Vagina (tissue), 2 donors: ENCODE measurements around the gene SPAG8. TPM values are rescaled to one million over a fixed set of nuclear protein-coding genes. Genes with fewer than 3 reads are reported as not detected.

Experiments
- DNase-seq, 2 donors: peaks; one replicate each; pipeline ENCODE4 v3.0.0-alpha.2; 2017; ENCODE audit errors: extremely low spot score in 2 of 2
- H3K27ac ChIP-seq: fragments of 200-600 bp; sonication (generic); one replicate; pipeline ENCODE4 v1.5.1; 2019
- H3K27me3 ChIP-seq: fragments of 200-600 bp; sonication (generic); one replicate; pipeline ENCODE4 v1.5.1; 2019
- H3K36me3 ChIP-seq, 2 donors: fragments of 200-600 bp; sonication (generic); one replicate each; pipeline ENCODE4 v1.5.1; 2017 to 2019
- H3K4me1 ChIP-seq: fragments of 200-600 bp; sonication (generic); one replicate; pipeline ENCODE4 v1.5.1; 2019
- H3K4me3 ChIP-seq, 2 donors: fragments of 200-600 bp; sonication (generic); 1 replicate in 1 of 2; 2 replicates in 1 of 2; pipeline ENCODE4 v1.5.1; 2016 to 2019
- H3K9me3 ChIP-seq: fragments of 200-600 bp; sonication (generic); one replicate; pipeline ENCODE4 v1.5.1; 2019
- CTCF ChIP-seq, 3 experiments: fragments of 450-650 bp in 2 of 3; fragments of 200-600 bp in 1 of 3; sonication (generic) in 1 of 3; IDR thresholded peaks; one replicate each; pipeline ENCODE4 v1.5.1; 2017 to 2019; ENCODE audit warnings: antibody characterized with exemption in 3 of 3, mild to moderate bottlenecking in 2 of 3, moderate library complexity in 2 of 3
- POLR2A ChIP-seq, 2 donors: fragments of 450-650 bp; IDR thresholded peaks; one replicate each; pipeline ENCODE4 v1.6.1; 2017; ENCODE audit warnings: antibody characterized with exemption in 2 of 2, mild to moderate bottlenecking in 2 of 2, moderate library complexity in 2 of 2
- POLR2AphosphoS5 ChIP-seq, 2 donors: sonication (generic); formaldehyde crosslinking; IDR thresholded peaks; one replicate each; pipeline ENCODE4 v1.9.0; 2017; ENCODE audit warnings: antibody characterized with exemption in 2 of 2, mild to moderate bottlenecking in 2 of 2, low read depth in 1 of 2; ENCODE audit not compliant: insufficient read depth in 1 of 2
- intact Hi-C: fragments of 100-400 bp; cut with DNase I; formaldehyde crosslinking; loops from one replicate; pipeline ENCODE4 v1.15.1; 2023
- total RNA-seq: library from RNA; depleted of rRNA; stranded (reverse); fragments of >200 nt; gene quantifications from one replicate; pipeline ENCODE4 v1.2.3, GENCODE V29; 2016

SPAG8 gene
- total RNA-seq, 1 donor from 2014 or later, result not detected

GRCh38 chr9:35814106-35814840, 2.2 kb upstream of the SPAG8 start:
- no peak for DNase-seq
- no peaks in the 10 kb centered on the region for H3K36me3 ChIP-seq
- TF ChIP-seq POLR2AphosphoS5 (IDR thresholded peaks at IDR 0.05; ENCODE audit: insufficient read depth in 1 of 2, low read depth in 1 of 2) (peak in 1 of 2 donors; percentile 38), CTCF (IDR thresholded peaks at IDR 0.05) (no peak)
- H3K4me1 ChIP-seq, result peaks cover 24% of the 10 kb centered on the region
- H3K9me3 ChIP-seq, result no peaks in the 10 kb centered on the region
- H3K27me3 ChIP-seq, result no peaks in the 10 kb centered on the region
- peak overlapping the region; percentile 86 to 97 for H3K4me3 ChIP-seq
- intact Hi-C loops, result loop anchor here (10.0 kb wide), 1 partner anchor 159 kb away; the partner anchor contains the start of genes CCDC107, RMRP and SIT1
- peak overlapping the region; percentile 95 for H3K27ac ChIP-seq

GRCh38 chr9:35813434-35814105, 1.5 kb upstream of the SPAG8 start:
- TF ChIP-seq CTCF (IDR thresholded peaks at IDR 0.05) (no peak), POLR2AphosphoS5 (IDR thresholded peaks at IDR 0.05; ENCODE audit: insufficient read depth in 1 of 2, low read depth in 1 of 2) (no peak), POLR2A (IDR thresholded peaks at IDR 0.05) (no peak)
- Histone ChIP-seq H3K27me3 (no peaks in the 10 kb centered on the region), H3K36me3 (no peaks in the 10 kb centered on the region), H3K27ac (peak overlapping the region; percentile 36), H3K9me3 (no peaks in the 10 kb centered on the region), H3K4me1 (peaks cover 24% of the 10 kb centered on the region), H3K4me3 (peak overlapping the region in 1 of 2 donors; percentile 97)
- no peak for DNase-seq
- intact Hi-C loops, result loop anchor here (10.0 kb wide), 1 partner anchor 159 kb away; the partner anchor contains the start of genes CCDC107, RMRP and SIT1

GRCh38 chr9:35811381-35812024, 559 bp downstream of the SPAG8 start:
- no peak for DNase-seq
- intact Hi-C loops, result loop anchor here (10.0 kb wide), 1 partner anchor 157 kb away; the partner anchor contains the start of genes CCDC107, RMRP and SIT1
- H3K27ac ChIP-seq, result peak overlapping the region; percentile 70

GRCh38 chr9:35810122-35810521, 1.9 kb downstream of the SPAG8 start:
- H3K4me3 ChIP-seq, result no peak overlapping the region
- peaks cover 0 to 20% of the 10 kb centered on the region in 2 donors for H3K36me3 ChIP-seq
- no peaks in the 10 kb centered on the region for H3K9me3 ChIP-seq
- intact Hi-C loops, result loop anchor here (10.0 kb wide), 1 partner anchor 155 kb away; the partner anchor contains the start of genes CCDC107, RMRP and SIT1
- no peak overlapping the region for H3K27ac ChIP-seq
- no peak for TF ChIP-seq POLR2AphosphoS5 (IDR thresholded peaks at IDR 0.05; ENCODE audit: insufficient read depth in 1 of 2, low read depth in 1 of 2)
- no peak for TF ChIP-seq POLR2A (IDR thresholded peaks at IDR 0.05)
- no peak for TF ChIP-seq CTCF (IDR thresholded peaks at IDR 0.05)
- no peak for DNase-seq
- H3K27me3 ChIP-seq, result no peaks in the 10 kb centered on the region
- peaks cover 24% of the 10 kb centered on the region for H3K4me1 ChIP-seq

More at GRCh38 chr9:35811381-35812024, 559 bp downstream of the SPAG8 start:
- no peak for TF ChIP-seq CTCF (IDR thresholded peaks at IDR 0.05)
- no peak for TF ChIP-seq POLR2AphosphoS5 (IDR thresholded peaks at IDR 0.05; ENCODE audit: insufficient read depth in 1 of 2, low read depth in 1 of 2)
- no peak for TF ChIP-seq POLR2A (IDR thresholded peaks at IDR 0.05)
- Histone ChIP-seq H3K4me3 (peak overlapping the region; percentile 47 to 65), H3K9me3 (no peaks in the 10 kb centered on the region), H3K27me3 (no peaks in the 10 kb centered on the region), H3K4me1 (peaks cover 24% of the 10 kb centered on the region), H3K36me3 (peaks cover 0 to 11% of the 10 kb centered on the region in 2 donors)
